Loucy (cell line): Measurements from ENCODE around the gene MAP3K6.

Source experiments
- H2AFZ ChIP-seq: fragments of 200-600 bp; sonication (generic); 2 replicates; pipeline ENCODE4 v1.6.0; 2016; ENCODE audit warnings: antibody characterized with exemption, mild to moderate bottlenecking, low read length, moderate library complexity
- H3F3A ChIP-seq: fragments of 200-600 bp; 2 replicates; pipeline ENCODE4 v1.6.0; 2016; ENCODE audit warnings: antibody characterized with exemption, low read depth, mild to moderate bottlenecking
- H3K27me3 ChIP-seq: fragments of 200-600 bp; sonication (generic); 2 replicates; pipeline ENCODE4 v1.6.1; 2014; ENCODE audit warnings: low read length, mild to moderate bottlenecking; ENCODE audit not compliant: insufficient read depth, poor library complexity, severe bottlenecking
- H3K36me3 ChIP-seq: fragments of 200-600 bp; sonication (generic); 2 replicates; pipeline ENCODE4 v1.6.1; 2016; ENCODE audit warnings: low read length; ENCODE audit not compliant: insufficient read depth
- H3K4me1 ChIP-seq: fragments of 200-600 bp; sonication (generic); 2 replicates; pipeline ENCODE4 v1.5.1; 2014; ENCODE audit warnings: low read length, mild to moderate bottlenecking; ENCODE audit not compliant: insufficient read depth, poor library complexity, severe bottlenecking
- H3K4me2 ChIP-seq: fragments of 200-600 bp; sonication (generic); 2 replicates; pipeline ENCODE4 v1.6.0; 2014; ENCODE audit warnings: antibody characterized with exemption, low read length, low read depth, mild to moderate bottlenecking; ENCODE audit not compliant: poor library complexity, severe bottlenecking
- H3K4me3 ChIP-seq: fragments of 200-600 bp; sonication (generic); 2 replicates; pipeline ENCODE4 v1.5.1; 2014; ENCODE audit warnings: low read length, mild to moderate bottlenecking, mixed read lengths; ENCODE audit not compliant: poor library complexity, severe bottlenecking
- H3K79me2 ChIP-seq: fragments of 200-600 bp; sonication (generic); 2 replicates; pipeline ENCODE4 v1.6.1; 2014; ENCODE audit warnings: low read length; ENCODE audit not compliant: insufficient read depth
- H3K9ac ChIP-seq: fragments of 200-600 bp; sonication (generic); 2 replicates; pipeline ENCODE4 v1.6.0; 2014; ENCODE audit warnings: mild to moderate bottlenecking, low read depth, low read length, moderate library complexity; ENCODE audit not compliant: poor library complexity, severe bottlenecking
- H3K9me2 ChIP-seq: fragments of 200-600 bp; sonication (generic); replicated peaks from 2 replicates; pipeline ENCODE4 v1.6.1; 2016; ENCODE audit warnings: low read depth, low read length, mixed read lengths
- H3K9me3 ChIP-seq: fragments of 200-600 bp; sonication (generic); 2 replicates; pipeline ENCODE4 v1.6.1; 2014; ENCODE audit warnings: mild to moderate bottlenecking, antibody characterized with exemption, low read length, low read depth; ENCODE audit not compliant: insufficient read depth
- H4K20me1 ChIP-seq: fragments of 200-600 bp; sonication (generic); 2 replicates; pipeline ENCODE4 v1.6.0; 2014; ENCODE audit warnings: antibody characterized with exemption, low read length, mild to moderate bottlenecking; ENCODE audit not compliant: insufficient read depth, poor library complexity, severe bottlenecking
- EZH2phosphoT487 ChIP-seq: fragments of 200-600 bp; IDR thresholded peaks from 2 replicates; pipeline ENCODE4 v1.6.1; 2018; ENCODE audit warnings: antibody characterized with exemption, mild to moderate bottlenecking, moderate library complexity, borderline replicate concordance
- TF ChIP-seq, protein P1 (sequence below): fragments of 200-600 bp; sonication (generic); conservative IDR thresholded peaks from 2 replicates; pipeline ENCODE4 v1.5.1; 2014; ENCODE audit warnings: mild to moderate bottlenecking, antibody characterized with exemption, low read length

MAP3K6 gene

DNA sequence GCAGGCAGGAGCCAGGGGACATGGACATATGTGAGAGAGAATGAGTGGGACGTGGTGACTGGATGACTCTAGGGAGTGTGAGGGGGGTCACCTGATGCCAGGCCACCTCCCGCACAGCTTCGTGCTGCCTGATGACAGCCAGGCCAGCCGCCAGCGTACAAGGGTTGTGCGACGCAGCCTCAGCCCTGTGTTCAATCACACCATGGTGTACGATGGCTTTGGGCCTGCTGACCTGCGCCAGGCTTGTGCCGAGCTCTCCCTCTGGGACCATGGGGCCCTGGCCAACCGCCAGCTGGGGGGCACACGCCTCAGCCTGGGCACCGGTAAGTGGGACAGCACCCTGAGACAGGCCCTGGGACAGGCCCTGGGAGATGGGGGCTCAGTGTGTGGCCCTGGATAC lies 13.6 kb downstream of the MAP3K6 start:
- no peak overlapping the region for H3K9ac ChIP-seq
- no peaks in the 10 kb centered on the region for H3K9me2 ChIP-seq
- H4K20me1 ChIP-seq: no peaks in the 10 kb centered on the region
- no peak overlapping the region for H2AFZ ChIP-seq
- H3K4me1 ChIP-seq: no peaks in the 10 kb centered on the region
- H3K79me2 ChIP-seq: no peaks in the 10 kb centered on the region
- H3F3A ChIP-seq: no peaks in the 10 kb centered on the region
- H3K4me3 ChIP-seq: no peak overlapping the region
- peaks cover 5% of the 10 kb centered on the region; the same call in 1 of the 2 replicates for H3K36me3 ChIP-seq
- no peaks in the 10 kb centered on the region for H3K9me3 ChIP-seq
- TF ChIP-seq, protein P1, sequence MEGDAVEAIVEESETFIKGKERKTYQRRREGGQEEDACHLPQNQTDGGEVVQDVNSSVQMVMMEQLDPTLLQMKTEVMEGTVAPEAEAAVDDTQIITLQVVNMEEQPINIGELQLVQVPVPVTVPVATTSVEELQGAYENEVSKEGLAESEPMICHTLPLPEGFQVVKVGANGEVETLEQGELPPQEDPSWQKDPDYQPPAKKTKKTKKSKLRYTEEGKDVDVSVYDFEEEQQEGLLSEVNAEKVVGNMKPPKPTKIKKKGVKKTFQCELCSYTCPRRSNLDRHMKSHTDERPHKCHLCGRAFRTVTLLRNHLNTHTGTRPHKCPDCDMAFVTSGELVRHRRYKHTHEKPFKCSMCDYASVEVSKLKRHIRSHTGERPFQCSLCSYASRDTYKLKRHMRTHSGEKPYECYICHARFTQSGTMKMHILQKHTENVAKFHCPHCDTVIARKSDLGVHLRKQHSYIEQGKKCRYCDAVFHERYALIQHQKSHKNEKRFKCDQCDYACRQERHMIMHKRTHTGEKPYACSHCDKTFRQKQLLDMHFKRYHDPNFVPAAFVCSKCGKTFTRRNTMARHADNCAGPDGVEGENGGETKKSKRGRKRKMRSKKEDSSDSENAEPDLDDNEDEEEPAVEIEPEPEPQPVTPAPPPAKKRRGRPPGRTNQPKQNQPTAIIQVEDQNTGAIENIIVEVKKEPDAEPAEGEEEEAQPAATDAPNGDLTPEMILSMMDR: no peak
- TF ChIP-seq EZH2phosphoT487: no peak
- H3K4me2 ChIP-seq: no peak overlapping the region
- H3K27me3 ChIP-seq: no peaks in the 10 kb centered on the region

- Histone ChIP-seq H3K9me3 (no peaks in the 10 kb centered on the region), H3K27me3 (no peaks in the 10 kb centered on the region), H3K4me1 (no peaks in the 10 kb centered on the region), H3K4me2 (no peak overlapping the region), H3K9ac (no peak overlapping the region), H3K36me3 (peaks cover 5% of the 10 kb centered on the region; the same call in 1 of the 2 replicates), H2AFZ (no peak overlapping the region), H3K4me3 (no peak overlapping the region), H3K9me2 (no peaks in the 10 kb centered on the region), H3F3A (no peaks in the 10 kb centered on the region), H3K79me2 (no peaks in the 10 kb centered on the region), H4K20me1 (no peaks in the 10 kb centered on the region)
- TF ChIP-seq EZH2phosphoT487: no peak
- TF ChIP-seq, protein P1: no peak
Observed at GRCh38 chr1:27351541-27352107, 15.1 kb downstream of the MAP3K6 start.

GRCh38 chr1:27350663-27351540 lies 15.9 kb downstream of the MAP3K6 start:
- no peaks in the 10 kb centered on the region for H3K9me2 ChIP-seq
- H3K9me3 ChIP-seq: no peaks in the 10 kb centered on the region
- peaks cover 6% of the 10 kb centered on the region; the same call in 1 of the 2 replicates for H3K79me2 ChIP-seq
- H3F3A ChIP-seq: no peaks in the 10 kb centered on the region
- peaks cover 3% of the 10 kb centered on the region for H3K4me1 ChIP-seq
- TF ChIP-seq, protein P1: no peak
- TF ChIP-seq EZH2phosphoT487: no peak
- H3K27me3 ChIP-seq: no peaks in the 10 kb centered on the region
- no peak overlapping the region for H3K9ac ChIP-seq
- H3K4me3 ChIP-seq: no peak overlapping the region
- H4K20me1 ChIP-seq: no peaks in the 10 kb centered on the region
- H3K4me2 ChIP-seq: no peak overlapping the region
- no peak overlapping the region for H2AFZ ChIP-seq
- peaks cover 5% of the 10 kb centered on the region; the same call in 1 of the 2 replicates for H3K36me3 ChIP-seq
